HCT116 (cell line): ENCODE results near the gene SLC44A4. TPM values are rescaled to one million over a fixed set of nuclear protein-coding genes. Genes with fewer than 3 reads are reported as not detected.
"Not testable (repeated sequence)": the region's sequence is repeated elsewhere in the genome, so short reads cannot be mapped to it uniquely, and the experiment has no call there.

Experiments
- ATAC-seq: fragments of 200-7000 bp; cut with Tn5 transposase; 2 replicates; pipeline ENCODE4 v1.9.1; 2020; ENCODE audit warnings: mild to moderate bottlenecking, moderate library complexity
- BruUV-seq: library from RNA; stranded (reverse); fragments of 400-500 nt; replicated peaks from 2 replicates; lab custom pipeline; 2021; lab: Mats Ljungman, UMichigan
- CTCF ChIA-PET: fragments of 300-600 bp; sonication (Branson Sonifier 250); formaldehyde crosslinking; loops from one replicate; lab custom pipeline; 2021; ENCODE audit warnings: antibody characterized with exemption; lab: Charles Lee
- POLR2A ChIA-PET: fragments of 300-600, 350-600 bp; sonication (Branson Sonifier 250); formaldehyde crosslinking; loops from one replicate; lab custom pipeline; 2021; ENCODE audit warnings: antibody characterized with exemption; lab: Charles Lee
- RAD21 ChIA-PET, 2 experiments: fragments of 300-600 bp; sonication (Branson Sonifier 250); formaldehyde crosslinking; loops; one replicate each; lab custom pipeline; 2023; ENCODE audit warnings: low total read pairs in 2 of 2; ENCODE audit not compliant: uncharacterized antibody in 2 of 2, unreplicated experiment in 2 of 2, low non-redundant PET in 1 of 2; lab: Charles Lee
- DNase-seq: peaks from one replicate; pipeline ENCODE4 v3.0.0-alpha.2; 2010; ENCODE audit warnings: low read depth, low spot score
- H2AFZ ChIP-seq: fragments of 200-600 bp; shearing (Covaris generic), sonication (generic); 2 replicates; pipeline ENCODE4 v1.6.1; 2017; ENCODE audit warnings: low read depth, mixed run types, mixed read lengths, antibody characterized with exemption, low read length; ENCODE audit not compliant: poor library complexity, severe bottlenecking
- H3K27ac ChIP-seq: 2 replicates; pipeline ENCODE4 v1.5.1; 2012; ENCODE audit warnings: low read depth, low read length
- H3K27me3 ChIP-seq: fragments of 200-600 bp; sonication (generic); 2 replicates; pipeline ENCODE4 v1.6.1; 2016; ENCODE audit warnings: mixed run types, low read length, mixed read lengths; ENCODE audit not compliant: insufficient read depth
- H3K36me3 ChIP-seq, 2 experiments: fragments of 200-500 bp in 1 of 2; fragments of 200-600 bp in 1 of 2; sonication (Bioruptor generic) in 1 of 2; sonication (generic) in 1 of 2; 2 replicates each; pipeline versions ENCODE4 v1.5.1 to v1.6.1; 2014 to 2016; ENCODE audit warnings: low read length in 2 of 2, inconsistent platforms in 1 of 2, mixed read lengths in 1 of 2, mixed run types in 1 of 2; ENCODE audit not compliant: insufficient read depth in 2 of 2, control insufficient read depth in 1 of 2
- H3K4me1 ChIP-seq, 2 experiments: fragments of 200-600 bp in 1 of 2; sonication (generic) in 1 of 2; 2 replicates each; pipeline versions ENCODE4 v1.5.1 to v1.6.1; 2012 to 2017; ENCODE audit warnings: low read length in 2 of 2, inconsistent platforms in 1 of 2, mild to moderate bottlenecking in 1 of 2, mixed read lengths in 1 of 2, mixed run types in 1 of 2, moderate library complexity in 1 of 2; ENCODE audit not compliant: insufficient read depth in 2 of 2, control insufficient read depth in 1 of 2
- H3K4me2 ChIP-seq: fragments of 200-600 bp; sonication (generic); 2 replicates; pipeline ENCODE4 v1.6.1; 2017; ENCODE audit warnings: mixed run types, low read length, mixed read lengths
- H3K4me3 ChIP-seq, 2 experiments: fragments of 200-600 bp in 1 of 2; sonication (generic) in 1 of 2; replicated peaks in 1 of 2; 2 replicates each; pipeline ENCODE4 v1.5.1; 2011 to 2016; ENCODE audit warnings: low read length in 2 of 2, control low read depth in 1 of 2, low read depth in 1 of 2, mild to moderate bottlenecking in 1 of 2, mixed read lengths in 1 of 2, mixed run types in 1 of 2
- H3K79me2 ChIP-seq: fragments of 200-600 bp; sonication (generic); 2 replicates; pipeline ENCODE4 v1.6.1; 2017; ENCODE audit warnings: mild to moderate bottlenecking, mixed run types, low read length, moderate library complexity, mixed read lengths; ENCODE audit not compliant: insufficient read depth
- H3K9ac ChIP-seq: fragments of 200-600 bp; sonication (generic); 2 replicates; pipeline ENCODE4 v1.6.1; 2016; ENCODE audit warnings: low read length, mixed read lengths
- H3K9me2 ChIP-seq: fragments of 200-600 bp; sonication (generic), shearing (Covaris generic); 2 replicates; pipeline ENCODE4 v1.6.1; 2017; ENCODE audit warnings: mixed run types, mild to moderate bottlenecking, moderate library complexity; ENCODE audit not compliant: insufficient read depth
- H3K9me3 ChIP-seq, 2 experiments: fragments of 200-500 bp in 1 of 2; fragments of 200-600 bp in 1 of 2; sonication (Bioruptor generic) in 1 of 2; sonication (generic) in 1 of 2; 2 replicates each; pipeline ENCODE4 v1.6.1; 2014 to 2017; ENCODE audit warnings: low read length in 2 of 2, mixed read lengths in 2 of 2, inconsistent platforms in 1 of 2, low read depth in 1 of 2, mild to moderate bottlenecking in 1 of 2, mixed run types in 1 of 2, moderate library complexity in 1 of 2; ENCODE audit not compliant: control insufficient read depth in 1 of 2, insufficient read depth in 1 of 2
- H4K20me1 ChIP-seq: fragments of 200-600 bp; sonication (generic), shearing (Covaris generic); 2 replicates; pipeline ENCODE4 v1.6.1; 2017; ENCODE audit warnings: mixed run types, mild to moderate bottlenecking, moderate library complexity; ENCODE audit not compliant: insufficient read depth
- CEBPB ChIP-seq: IDR thresholded peaks from 2 replicates; pipeline ENCODE4 v1.6.1; 2012; ENCODE audit warnings: low read depth
- EGR1 ChIP-seq: IDR thresholded peaks from 2 replicates; pipeline ENCODE4 v1.6.1; 2012; ENCODE audit warnings: low read depth
- ELF1 ChIP-seq: IDR thresholded peaks from 2 replicates; pipeline ENCODE4 v1.6.1; 2012; ENCODE audit warnings: low read depth, borderline replicate concordance
- FOSL1 ChIP-seq: IDR thresholded peaks from 2 replicates; pipeline ENCODE4 v1.6.1; 2012; ENCODE audit warnings: low read depth
- POLR2AphosphoS5 ChIP-seq: IDR thresholded peaks from 2 replicates; pipeline ENCODE4 v1.6.1; 2011; ENCODE audit warnings: mild to moderate bottlenecking, low read depth, low read length, moderate library complexity
- TCF7L2 ChIP-seq: IDR thresholded peaks from 2 replicates; pipeline ENCODE4 v1.7.0; 2011; ENCODE audit warnings: borderline replicate concordance, inconsistent platforms; ENCODE audit not compliant: insufficient read depth, insufficient read length; ENCODE audit errors: extremely low read depth
- intact Hi-C: fragments of 100-400 bp; cut with micrococcal nuclease; formaldehyde crosslinking; loops from 2 replicates; pipeline ENCODE4 v1.10.0; 2022
- total RNA-seq: library from RNA; stranded (reverse); gene quantifications from one replicate; pipeline ENCODE4 v1.2.1, GENCODE V29; 2021; ENCODE audit not compliant: unreplicated experiment

The SLC44A4 gene
- total RNA-seq, 1 experiment from 2014 or later, result 0.74 TPM

GRCh38 chr6:31907158-31907813, 28.5 kb upstream of the SLC44A4 start:
- DNase-seq (no peak), ATAC-seq (no peak)
- Histone ChIP-seq H3K79me2 (no peaks in the 10 kb centered on the region), H3K4me2 (peak overlapping the region; percentile 44; the same call in 1 of the 2 replicates), H3K9me3 (no peaks in the 10 kb centered on the region), H3K4me3 (no peak overlapping the region), H3K4me1 (peaks cover 42 to 66% of the 10 kb centered on the region in 2 experiments), H3K9ac (no peak overlapping the region), H3K36me3 (no peaks in the 10 kb centered on the region), H3K27me3 (no peaks in the 10 kb centered on the region), H2AFZ (no peak overlapping the region), H3K27ac (no peak overlapping the region), H3K9me2 (no peaks in the 10 kb centered on the region), H4K20me1 (no peaks in the 10 kb centered on the region)
- no peak for TF ChIP-seq ELF1
- TF ChIP-seq TCF7L2, result no peak
- TF ChIP-seq FOSL1, result no peak
- TF ChIP-seq POLR2AphosphoS5, result no peak
- no peak for TF ChIP-seq CEBPB
- TF ChIP-seq EGR1, result no peak
- POLR2A ChIA-PET, result no interaction called here
- no TSS peak for BruUV-seq
- RAD21 ChIA-PET, result no interaction called here
- CTCF ChIA-PET, result interaction anchor here (1.2 kb wide), 1 partner anchor 45 kb away, joined by 4 read pairs; no protein-coding TSS in a partner anchor
- intact Hi-C loops, result no loop called here

GRCh38 chr6:31906727-31907126, 27.9 kb upstream of the SLC44A4 start:
- intact Hi-C loops, RAD21 ChIA-PET, H3K4me2 ChIP-seq, DNase-seq, H4K20me1 ChIP-seq, H3K27me3 ChIP-seq, H3K9me3 ChIP-seq, H3K36me3 ChIP-seq, POLR2A ChIA-PET, H3K9ac ChIP-seq, H3K9me2 ChIP-seq, H3K4me3 ChIP-seq, H3K79me2 ChIP-seq, BruUV-seq, ATAC-seq, H3K27ac ChIP-seq, H2AFZ ChIP-seq: not testable (repeated sequence)
- CTCF ChIA-PET, result interaction anchor here (1.2 kb wide), 1 partner anchor 46 kb away, joined by 4 read pairs; no protein-coding TSS in a partner anchor
- H3K4me1 ChIP-seq, result peaks cover 36 to 61% of the 10 kb centered on the region in 2 experiments
